ENCODE results near the gene NCK2. TPM values are rescaled to one million over a fixed set of nuclear protein-coding genes. Genes with fewer than 3 reads are reported as not detected.
A peak's percentile ranks its signal among the peaks of the same experiment; 100 is the strongest.

Gene NCK2
- total and polyA plus RNA-seq, 2 of the 13 experiments (the other 11 are each of a cell fraction or from before 2014, with no cell fraction given): 14.8 to 23.5 TPM

- TF ChIP-seq ZGPAT (CRISPR knock-in tag; IDR thresholded peaks at IDR 0.05) (peak; percentile 78; the same call in 1 of the 2 replicates), ZNF83 (CRISPR knock-in tag; IDR thresholded peaks at IDR 0.05; ENCODE audit: borderline replicate concordance) (no peak), ZNF576 (CRISPR knock-in tag; IDR thresholded peaks at IDR 0.05) (no peak), MED8 (CRISPR knock-in tag; IDR thresholded peaks at IDR 0.05; ENCODE audit: insufficient replicate concordance) (no peak), PHF5A (CRISPR knock-in tag; IDR thresholded peaks at IDR 0.05; ENCODE audit: low read depth, unreplicated experiment) (no peak), NBN (conservative IDR thresholded peaks at IDR 0.05) (no peak), PAXIP1 (CRISPR knock-in tag; conservative IDR thresholded peaks at IDR 0.05) (peak; percentile 73), BATF2 (CRISPR knock-in tag; IDR thresholded peaks at IDR 0.05) (no peak), NR2C2 (CRISPR knock-in tag; IDR thresholded peaks at IDR 0.05; ENCODE audit: borderline replicate concordance) (peak; percentile 37; the same call in 1 of the 2 replicates), ARID2 (CRISPR knock-in tag; IDR thresholded peaks at IDR 0.05; ENCODE audit: borderline replicate concordance) (no peak), REPIN1 (CRISPR knock-in tag; IDR thresholded peaks at IDR 0.05; ENCODE audit: borderline replicate concordance, low read depth) (peak; percentile 60; the same call in 1 of the 2 replicates), ZNF260 (CRISPR knock-in tag; IDR thresholded peaks at IDR 0.05; ENCODE audit: borderline replicate concordance, low read depth) (no peak), REXO4 (CRISPR knock-in tag; IDR thresholded peaks at IDR 0.05; ENCODE audit: borderline replicate concordance) (no peak), ZNF468 (CRISPR knock-in tag; IDR thresholded peaks at IDR 0.05) (no peak), AHDC1 (CRISPR knock-in tag; IDR thresholded peaks at IDR 0.05; ENCODE audit: borderline replicate concordance) (peak; percentile 85)
These were observed 166.0 kb downstream of the NCK2 start (continued) for GRCh38 chr2:105910497-105911238.

Measured in HepG2 (cell line).